DMS 273 (cell line): ENCODE results near the gene KRCC1.
"Not testable (repeated sequence)": the region's sequence is repeated elsewhere in the genome, so short reads cannot be mapped to it uniquely, and the experiment has no call there.

Source experiments
- DNase-seq: peaks from one replicate; lab custom pipeline; 2025; ENCODE audit not compliant: unreplicated experiment; lab: John Stamatoyannopoulos, UW

Gene KRCC1

GRCh38 chr2:88048541-88048940, 7.0 kb downstream of the KRCC1 start:
- no peak for DNase-seq

- not testable (repeated sequence) for DNase-seq
These were observed 10.0 kb downstream of the KRCC1 start for GRCh38 chr2:88045561-88045960.

GRCh38 chr2:88042476-88042875, 13.1 kb downstream of the KRCC1 start:
- no peak for DNase-seq

GRCh38 chr2:88038263-88039105, 17.1 kb downstream of the KRCC1 start:
- peak; percentile 10 for DNase-seq

GRCh38 chr2:88036606-88037005, 19.0 kb downstream of the KRCC1 start:
- DNase-seq = no peak

- no peak for DNase-seq
These were observed 19.4 kb downstream of the KRCC1 start for GRCh38 chr2:88036182-88036581.

- no peak for DNase-seq
These were observed 23.4 kb downstream of the KRCC1 start for GRCh38 chr2:88032070-88032702.

- no peak for DNase-seq
These were observed 26.7 kb downstream of the KRCC1 start for GRCh38 chr2:88028931-88029330.

GRCh38 chr2:88027697-88028389, 27.7 kb downstream of the KRCC1 start:
- no peak for DNase-seq

GRCh38 chr2:88024509-88024908, 31.1 kb downstream of the KRCC1 start:
- DNase-seq = no peak

GRCh38 chr2:88022669-88022921, 33.0 kb downstream of the KRCC1 start:
- no peak for DNase-seq

- no peak for DNase-seq
These were observed 35.6 kb downstream of the KRCC1 start for GRCh38 chr2:88019985-88020384.

- no peak for DNase-seq
These were observed 36.7 kb downstream of the KRCC1 start for GRCh38 chr2:88018909-88019308.

GRCh38 chr2:88018077-88018805, 37.3 kb downstream of the KRCC1 start:
- not testable (repeated sequence) for DNase-seq

GRCh38 chr2:88017780-88018038, 37.9 kb downstream of the KRCC1 start:
- not testable (repeated sequence) for DNase-seq

GRCh38 chr2:88016960-88017779, 38.4 kb downstream of the KRCC1 start:
- DNase-seq = peak; percentile 88

- peak; percentile 96 for DNase-seq
These were observed 39.3 kb downstream of the KRCC1 start, which contains the start of gene RNU2-63P for GRCh38 chr2:88016086-88016959. Gene RNU2-63P (minus strand): TSS chr2:88016547.

- DNase-seq = no peak
These were observed 44.6 kb downstream of the KRCC1 start for GRCh38 chr2:88011011-88011410.

- no peak for DNase-seq
These were observed 45.4 kb downstream of the KRCC1 start for GRCh38 chr2:88010136-88010535.

- no peak for DNase-seq
These were observed 48.6 kb downstream of the KRCC1 start for GRCh38 chr2:88006912-88007439.
